Activated gamma-delta T cell (primary cell): ENCODE data around the gene CBFA2T2.

Experiments used
- DNase-seq: peaks from one replicate; lab custom pipeline; 2025; lab: John Stamatoyannopoulos, UW

Gene CBFA2T2

GRCh38 chr20:33677991-33678702, 188.3 kb downstream of the CBFA2T2 start:
- DNase-seq = no peak

- DNase-seq = no peak
Observed at GRCh38 chr20:33679758-33680485, 190.0 kb downstream of the CBFA2T2 start.

- no peak for DNase-seq
Observed at GRCh38 chr20:33680686-33681085, 190.8 kb downstream of the CBFA2T2 start.

- DNase-seq = no peak
Observed at GRCh38 chr20:33681288-33681687, 191.4 kb downstream of the CBFA2T2 start.

GRCh38 chr20:33681728-33682353, 191.9 kb downstream of the CBFA2T2 start:
- DNase-seq = no peak

- no peak for DNase-seq
Observed at GRCh38 chr20:33684533-33685327, 194.8 kb downstream of the CBFA2T2 start.

GRCh38 chr20:33685328-33686099, 195.6 kb downstream of the CBFA2T2 start:
- peak; percentile 30 for DNase-seq

GRCh38 chr20:33686100-33686983, 196.4 kb downstream of the CBFA2T2 start, which contains the start of gene E2F1:
E2F1 (minus strand) TSS chr20:33686385; CDS start chr20:33686264, 121 bp downstream.
- peak; percentile 93 for DNase-seq

- DNase-seq = no peak
Observed at GRCh38 chr20:33686984-33687366, 197.1 kb downstream of the CBFA2T2 start.

- no peak for DNase-seq
Observed at GRCh38 chr20:33687370-33687915, 197.5 kb downstream of the CBFA2T2 start.

- no peak for DNase-seq
Observed at GRCh38 chr20:33687993-33688937, 198.4 kb downstream of the CBFA2T2 start.

GRCh38 chr20:33688938-33689424, 199.1 kb downstream of the CBFA2T2 start:
- DNase-seq = no peak

- DNase-seq = no peak
Observed at GRCh38 chr20:33689493-33689892, 199.6 kb downstream of the CBFA2T2 start.

GRCh38 chr20:33689973-33690372, 200.1 kb downstream of the CBFA2T2 start:
- DNase-seq = no peak

- no peak for DNase-seq
Observed at GRCh38 chr20:33693289-33693688, 203.4 kb downstream of the CBFA2T2 start.

- DNase-seq = no peak
Observed at GRCh38 chr20:33693741-33694638, 204.1 kb downstream of the CBFA2T2 start.

- no peak for DNase-seq
Observed at GRCh38 chr20:33694639-33695012, 204.7 kb downstream of the CBFA2T2 start.

- DNase-seq = no peak
Observed at GRCh38 chr20:33696448-33696847, 206.6 kb downstream of the CBFA2T2 start.
